K562 (cell line): Measurements from ENCODE around the gene YAE1. TPM values are rescaled to one million over a fixed set of nuclear protein-coding genes. Genes with fewer than 3 reads are reported as not detected.

Experiments used
- ATF1 ChIP-seq, 2 experiments: fragments of 450-650 bp in 1 of 2; IDR thresholded peaks; 2 replicates each; pipeline ENCODE4 v1.6.1; 2016; ENCODE audit warnings: missing compliant biosample characterization in 1 of 2, missing genetic modification characterization in 1 of 2
- ATF7 ChIP-seq: fragments of 450-650 bp; IDR thresholded peaks from 2 replicates; pipeline ENCODE4 v1.7.1; 2014; ENCODE audit warnings: mild to moderate bottlenecking, moderate library complexity
- CBFA2T3 ChIP-seq: fragments of 450-650 bp; IDR thresholded peaks from 2 replicates; pipeline ENCODE4 v1.6.1; 2017
- CEBPB ChIP-seq: fragments of 450-650 bp; IDR thresholded peaks from 2 replicates; pipeline ENCODE4 v1.6.1; 2016; ENCODE audit warnings: missing genetic modification characterization, missing compliant biosample characterization
- CHD4 ChIP-seq: fragments of 200-600 bp; sonication (generic); IDR thresholded peaks from 3 replicates; pipeline ENCODE4 v1.6.1; 2012; ENCODE audit warnings: low read depth, mild to moderate bottlenecking, mixed read lengths, low read length, inconsistent platforms; ENCODE audit not compliant: insufficient read depth, insufficient replicate concordance, poor library complexity, severe bottlenecking
- EP300 ChIP-seq: IDR thresholded peaks from 2 replicates; pipeline ENCODE4 v1.6.1; 2012; ENCODE audit warnings: low read length, improper control_type of control experiment
- FOSL1 ChIP-seq: fragments of 200-800 bp; sonication (Bioruptor generic); conservative IDR thresholded peaks from 2 replicates; pipeline ENCODE4 v1.6.1; 2016; ENCODE audit warnings: missing genetic modification characterization, missing compliant biosample characterization
- HDAC1 ChIP-seq, 2 experiments: fragments of 450-650 bp; IDR thresholded peaks; 2 replicates each; pipeline ENCODE4 v1.6.1; 2016 to 2017; ENCODE audit warnings: inconsistent platforms in 1 of 2, mild to moderate bottlenecking in 1 of 2, moderate library complexity in 1 of 2
- ILK ChIP-seq: fragments of 450-650 bp; IDR thresholded peaks from 2 replicates; pipeline ENCODE4 v1.6.1; 2016; ENCODE audit warnings: missing genetic modification characterization, low read depth, mild to moderate bottlenecking, missing compliant biosample characterization, moderate library complexity, borderline replicate concordance
- KDM1A ChIP-seq, 2 experiments: fragments of 450-650 bp; IDR thresholded peaks; 2 replicates each; pipeline ENCODE4 v1.6.1; 2016; ENCODE audit warnings: mild to moderate bottlenecking in 2 of 2
- MTA3 ChIP-seq: fragments of 450-650 bp; formaldehyde crosslinking; IDR thresholded peaks from 2 replicates; pipeline ENCODE4 v1.6.1; 2017; ENCODE audit warnings: mild to moderate bottlenecking, borderline replicate concordance
- NBN ChIP-seq: fragments of 450-650 bp; IDR thresholded peaks from 2 replicates; pipeline ENCODE4 v1.6.1; 2016; ENCODE audit warnings: low read depth, mild to moderate bottlenecking
- NR2C2 ChIP-seq, 2 experiments: fragments of 200-800 bp in 1 of 2; sonication (Bioruptor generic) in 1 of 2; sonication (generic) in 1 of 2; formaldehyde crosslinking in 1 of 2; IDR thresholded peaks; 2 replicates each; pipeline versions ENCODE4 v1.6.1 to v1.8.0; 2016 to 2022; ENCODE audit warnings: mild to moderate bottlenecking in 1 of 2, missing compliant biosample characterization in 1 of 2, missing genetic modification characterization in 1 of 2, missing genetic modification reagents in 1 of 2
- SIRT6 ChIP-seq: IDR thresholded peaks from one replicate; pipeline ENCODE4 v1.6.1; 2012; ENCODE audit warnings: low read depth, mild to moderate bottlenecking, control low read depth, inconsistent platforms, low read length, moderate library complexity
- TBL1XR1 ChIP-seq, 2 experiments: IDR thresholded peaks; 2 replicates each; pipeline ENCODE4 v1.6.1; 2012; ENCODE audit warnings: improper control_type of control experiment in 2 of 2, low read length in 2 of 2, mild to moderate bottlenecking in 1 of 2
- TEAD4 ChIP-seq, 2 experiments: sonication (generic) in 1 of 2; formaldehyde crosslinking in 1 of 2; IDR thresholded peaks; 2 replicates each; pipeline versions ENCODE4 v1.6.1 to v1.8.0; 2012 to 2022; ENCODE audit warnings: borderline replicate concordance in 1 of 2, inconsistent platforms in 1 of 2, low read length in 1 of 2, mild to moderate bottlenecking in 1 of 2, missing genetic modification reagents in 1 of 2
- TFAM ChIP-seq: fragments of 250-450 bp; sonication (Bioruptor Pico); conservative IDR thresholded peaks from 2 replicates; pipeline ENCODE4 v1.5.0; 2021; ENCODE audit warnings: mild to moderate bottlenecking, moderate library complexity
- TSC22D4 ChIP-seq: fragments of 450-650 bp; IDR thresholded peaks from 2 replicates; pipeline ENCODE4 v1.6.1; 2016; ENCODE audit warnings: missing genetic modification characterization, missing biosample characterization, control low read depth
- ZBTB9 ChIP-seq: fragments of 450-650 bp; formaldehyde crosslinking; IDR thresholded peaks from 2 replicates; pipeline ENCODE4 v1.4.0; 2020; ENCODE audit warnings: mild to moderate bottlenecking, moderate library complexity
- ZNF584 ChIP-seq: fragments of 200-800 bp; sonication (Bioruptor generic); IDR thresholded peaks from 2 replicates; pipeline ENCODE4 v1.6.1; 2016; ENCODE audit warnings: low read depth, mild to moderate bottlenecking, missing genetic modification characterization, missing compliant biosample characterization
- polyA plus RNA-seq, 8 experiments: library from polyadenylated mRNA; depleted of rRNA in 4 of 8; stranded (reverse) in 5 of 8; unstranded in 3 of 8; fragments of >200 nt; fragmentation: Nextera tagmentation in 2 of 8; fragmentation: Illumina TruSeq in 1 of 8; extraction: Ambion mirVana in 2 of 8; extraction: Trizol in 1 of 8; gene quantifications; 2 replicates each; pipeline versions ENCODE4 v1.2.1 to v1.2.3, GENCODE V29; 2011 to 2014; ENCODE audit warnings: inconsistent platforms in 1 of 8, missing spikeins in 1 of 8
- total RNA-seq, 7 experiments: library from RNA; depleted of rRNA in 6 of 7; stranded (reverse); fragments of >200 nt in 6 of 7; fragmentation: Illumina TruSeq in 2 of 7; extraction: Trizol in 2 of 7; gene quantifications; 2 replicates each; pipeline versions ENCODE4 v1.2.1 to v1.2.3, GENCODE V29; 2011 to 2021; ENCODE audit warnings: low replicate concordance in 1 of 7
- TF ChIP-seq, protein P1 (sequence below): fragments of 450-650 bp; IDR thresholded peaks from 2 replicates; pipeline ENCODE4 v1.6.1; 2016
- TF ChIP-seq, protein P2 (sequence below): fragments of 450-650 bp; formaldehyde crosslinking; IDR thresholded peaks from 2 replicates; pipeline ENCODE4 v1.4.0; 2022; ENCODE audit warnings: mild to moderate bottlenecking, moderate library complexity
- TF ChIP-seq, protein P3 (sequence below), 2 experiments: fragments of 250-450 bp in 1 of 2; fragments of 450-650 bp in 1 of 2; sonication (Bioruptor Pico) in 1 of 2; IDR thresholded peaks; 2 replicates each; pipeline versions ENCODE4 v1.6.1 to v1.8.0; 2016 to 2021; ENCODE audit warnings: mild to moderate bottlenecking in 2 of 2, moderate library complexity in 2 of 2, missing compliant biosample characterization in 1 of 2, missing genetic modification characterization in 1 of 2

The YAE1 gene
- total and polyA plus RNA-seq, 9 of the 15 experiments (the other 6 are each of a cell fraction or from before 2014, with no cell fraction given) = 15.2 to 63.4 (median 30.1) TPM

GRCh38 chr7:39589323-39590111 lies 23.3 kb downstream of the YAE1 start (continued):
- TF ChIP-seq, protein P1, sequence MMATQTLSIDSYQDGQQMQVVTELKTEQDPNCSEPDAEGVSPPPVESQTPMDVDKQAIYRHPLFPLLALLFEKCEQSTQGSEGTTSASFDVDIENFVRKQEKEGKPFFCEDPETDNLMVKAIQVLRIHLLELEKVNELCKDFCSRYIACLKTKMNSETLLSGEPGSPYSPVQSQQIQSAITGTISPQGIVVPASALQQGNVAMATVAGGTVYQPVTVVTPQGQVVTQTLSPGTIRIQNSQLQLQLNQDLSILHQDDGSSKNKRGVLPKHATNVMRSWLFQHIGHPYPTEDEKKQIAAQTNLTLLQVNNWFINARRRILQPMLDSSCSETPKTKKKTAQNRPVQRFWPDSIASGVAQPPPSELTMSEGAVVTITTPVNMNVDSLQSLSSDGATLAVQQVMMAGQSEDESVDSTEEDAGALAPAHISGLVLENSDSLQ = peak; percentile 93
- TF ChIP-seq CHD4 (no peak), NBN (peak; percentile 73; the same call in 1 of the 2 replicates), NR2C2 (CRISPR knock-in tag; IDR thresholded peaks at IDR 0.05) (no peak), NR2C2 (tag; IDR thresholded peaks at IDR 0.05) (peak; percentile 59), EP300 (peak; percentile 89), CBFA2T3 (peak; percentile 79), SIRT6 (no peak), ATF7 (peak; percentile 90), MTA3 (peak; percentile 73), TSC22D4 (tag) (no peak), ZBTB9 (CRISPR knock-in tag) (peak; percentile 63; the same call in 1 of the 2 replicates), ATF1 (CRISPR knock-in tag; IDR thresholded peaks at IDR 0.05) (no peak), ATF1 (tag; IDR thresholded peaks at IDR 0.05) (peak; percentile 71), HDAC1 (IDR thresholded peaks at IDR 0.05) (peak in 1 of 2 experiments; percentile 85; a peak in 2 of 4 replicates), CEBPB (peak; percentile 64), FOSL1 (peak; percentile 99), ZNF584 (CRISPR knock-in tag) (peak; percentile 60; the same call in 1 of the 2 replicates), TEAD4 (IDR thresholded peaks at IDR 0.05; ENCODE audit: low read length) (peak; percentile 87), TEAD4 (CRISPR knock-in tag; IDR thresholded peaks at IDR 0.05; ENCODE audit: borderline replicate concordance) (no peak), ILK (tag) (no peak), TFAM (no peak), TBL1XR1 (IDR thresholded peaks at IDR 0.05; ENCODE audit: low read length in 2 of 2) (peak in 1 of 2 experiments; percentile 92; a peak in 2 of 4 replicates), KDM1A (IDR thresholded peaks at IDR 0.05) (peak in 1 of 2 experiments; percentile 47; a peak in 1 of 4 replicates)
- TF ChIP-seq, protein P2, sequence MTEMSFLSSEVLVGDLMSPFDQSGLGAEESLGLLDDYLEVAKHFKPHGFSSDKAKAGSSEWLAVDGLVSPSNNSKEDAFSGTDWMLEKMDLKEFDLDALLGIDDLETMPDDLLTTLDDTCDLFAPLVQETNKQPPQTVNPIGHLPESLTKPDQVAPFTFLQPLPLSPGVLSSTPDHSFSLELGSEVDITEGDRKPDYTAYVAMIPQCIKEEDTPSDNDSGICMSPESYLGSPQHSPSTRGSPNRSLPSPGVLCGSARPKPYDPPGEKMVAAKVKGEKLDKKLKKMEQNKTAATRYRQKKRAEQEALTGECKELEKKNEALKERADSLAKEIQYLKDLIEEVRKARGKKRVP (CRISPR knock-in tag) = 0 out of 2 replicates have a peak, but pooled peaks have one; percentile 17
- TF ChIP-seq, protein P3, sequence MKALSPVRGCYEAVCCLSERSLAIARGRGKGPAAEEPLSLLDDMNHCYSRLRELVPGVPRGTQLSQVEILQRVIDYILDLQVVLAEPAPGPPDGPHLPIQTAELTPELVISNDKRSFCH (CRISPR knock-in tag; IDR thresholded peaks at IDR 0.05) = no peak
- TF ChIP-seq, protein P3 (tag; IDR thresholded peaks at IDR 0.05) = no peak; the same call in 1 of the 2 replicates
